ENCODE results near the gene NSUN2.

GRCh38 chr5:6673963-6674362 is 41.1 kb upstream of the NSUN2 start:
- TF ChIP-seq CTCF (IDR thresholded peaks at IDR 0.05) (no peak), EP300 (IDR thresholded peaks at IDR 0.05; ENCODE audit: low read depth) (no peak), POLR2A (IDR thresholded peaks at IDR 0.05) (no peak), POLR2AphosphoS5 (IDR thresholded peaks at IDR 0.05) (no peak)

Measured in transverse colon (tissue), 4 donors.